Natural killer cell (primary cell): ENCODE measurements around the gene PITPNC1. TPM values are rescaled to one million over a fixed set of nuclear protein-coding genes. Genes with fewer than 3 reads are reported as not detected.
A peak's percentile ranks its signal among the peaks of the same experiment; 100 is the strongest.
"Not testable (repeated sequence)": the region's sequence is repeated elsewhere in the genome, so short reads cannot be mapped to it uniquely, and the experiment has no call there.

ENCODE experiments used
- ATAC-seq, 3 donors: fragments of 150-1000 bp in 2 of 3; fragments of 200-7000 bp in 1 of 3; cut with Tn5 transposase; 1 replicate in 1 of 3; 2 replicates in 2 of 3; pipeline ENCODE4 v1.10.0; 2021; ENCODE audit warnings: mild to moderate bottlenecking in 2 of 3, moderate library complexity in 2 of 3
- DNase-seq, 2 donors: peaks; one replicate each; pipeline versions ENCODE4 v3.0.0 to v3.0.0-alpha.2; 2013 to 2021; ENCODE audit warnings: mixed read lengths in 1 of 2
- H3K27ac ChIP-seq: one replicate; pipeline ENCODE4 v1.5.1; 2013; ENCODE audit warnings: mild to moderate bottlenecking, low read length
- H3K27me3 ChIP-seq: one replicate; pipeline ENCODE4 v1.6.1; 2013; ENCODE audit warnings: low read length; ENCODE audit not compliant: control insufficient read depth, insufficient read depth
- H3K36me3 ChIP-seq: one replicate; pipeline ENCODE4 v1.6.1; 2013; ENCODE audit warnings: low read length; ENCODE audit not compliant: control insufficient read depth, insufficient read depth
- H3K4me1 ChIP-seq: one replicate; pipeline ENCODE4 v1.6.1; 2013; ENCODE audit warnings: low read length; ENCODE audit not compliant: control insufficient read depth, insufficient read depth
- H3K4me3 ChIP-seq: one replicate; pipeline ENCODE4 v1.5.1; 2013; ENCODE audit warnings: low read length
- H3K9me3 ChIP-seq: one replicate; pipeline ENCODE4 v1.6.1; 2013; ENCODE audit warnings: low read length; ENCODE audit not compliant: control insufficient read depth, insufficient read depth
- H3K27ac Mint-ChIP-seq, 2 donors: one replicate each; pipeline ENCODE4 v1.8.0; 2022; ENCODE audit warnings: mild to moderate bottlenecking in 2 of 2, mixed read lengths in 2 of 2, moderate library complexity in 1 of 2
- H3K27me3 Mint-ChIP-seq, 2 donors: one replicate each; pipeline ENCODE4 v1.8.0; 2022; ENCODE audit warnings: low read depth in 2 of 2, mixed read lengths in 2 of 2
- H3K36me3 Mint-ChIP-seq: one replicate; pipeline ENCODE4 v1.8.0; 2022; ENCODE audit warnings: mixed read lengths
- H3K4me1 Mint-ChIP-seq, 2 donors: one replicate each; pipeline ENCODE4 v1.8.0; 2022; ENCODE audit warnings: mixed read lengths in 2 of 2
- H3K4me3 Mint-ChIP-seq: one replicate; pipeline ENCODE4 v1.8.0; 2022; ENCODE audit warnings: mild to moderate bottlenecking, moderate library complexity, mixed read lengths
- H3K9me3 Mint-ChIP-seq, 2 donors: one replicate each; pipeline ENCODE4 v1.8.0; 2022; ENCODE audit warnings: mixed read lengths in 2 of 2
- CTCF ChIP-seq: fragments of 200-600 bp; IDR thresholded peaks from one replicate; pipeline ENCODE4 v1.8.0; 2022; ENCODE audit warnings: antibody characterized with exemption
- WGBS: methylation state at CpG from one replicate; pipeline ENCODE4 v1.1.7; 2013; ENCODE audit warnings: missing lambda C conversion rate; ENCODE audit not compliant: insufficient coverage; 5-methylcytosine and 5-hydroxymethylcytosine counted together
- intact Hi-C: fragments of 100-400 bp; cut with micrococcal nuclease; formaldehyde crosslinking; loops from one replicate; pipeline ENCODE4 v1.14.2; 2022
- total RNA-seq, 4 donors: library from RNA; stranded (reverse); fragments of 120-200 nt in 1 of 4; gene quantifications; one replicate each; pipeline versions ENCODE4 v1.2.3 to v1.2.4, GENCODE V29; 2013 to 2022

Gene PITPNC1
- total RNA-seq, 3 donors from 2014 or later (not counting 1 experiment from before 2014, with no cell fraction given): 150 to 185 (median 169) TPM

- H3K27me3 ChIP-seq: no peaks in the 10 kb centered on the region
- no peak overlapping the region for H3K27ac Mint-ChIP-seq
- DNase-seq: no peak
- H3K27ac ChIP-seq: no peak overlapping the region
- H3K9me3 Mint-ChIP-seq: no peaks in the 10 kb centered on the region
- intact Hi-C loops: no loop called here
- no peak overlapping the region for H3K4me3 ChIP-seq
- H3K4me1 ChIP-seq: no peaks in the 10 kb centered on the region
- no peak for TF ChIP-seq CTCF
- H3K4me1 Mint-ChIP-seq: peaks cover 0 to 5% of the 10 kb centered on the region in 2 donors
- no peaks in the 10 kb centered on the region for H3K27me3 Mint-ChIP-seq
- H3K4me3 Mint-ChIP-seq: no peak overlapping the region
- ATAC-seq: no peak
- H3K9me3 ChIP-seq: no peaks in the 10 kb centered on the region
- H3K36me3 ChIP-seq: peaks cover 8% of the 10 kb centered on the region
- H3K36me3 Mint-ChIP-seq: peaks cover 9% of the 10 kb centered on the region
- 98% methylated on average over 5 of the region's 5 CpGs for WGBS
Measured at GRCh38 chr17:67335245-67335835, 41.7 kb upstream of the PITPNC1 start.

GRCh38 chr17:67336859-67337258 lies 40.2 kb upstream of the PITPNC1 start:
- H3K9me3 ChIP-seq: no peaks in the 10 kb centered on the region
- Mint-ChIP-seq H3K36me3 (peaks cover 21% of the 10 kb centered on the region), H3K27ac (peak overlapping the region; percentile 67 to 69), H3K4me1 (no peaks in the 10 kb centered on the region), H3K4me3 (no peak overlapping the region), H3K27me3 (no peaks in the 10 kb centered on the region), H3K9me3 (no peaks in the 10 kb centered on the region)
- TF ChIP-seq CTCF: no peak
- H3K27me3 ChIP-seq: no peaks in the 10 kb centered on the region
- intact Hi-C loops: no loop called here
- no peak for DNase-seq
- WGBS: 88% methylated on average over 12 of the region's 12 CpGs
- no peak for ATAC-seq
- no peak overlapping the region for H3K27ac ChIP-seq
- H3K36me3 ChIP-seq: peaks cover 22% of the 10 kb centered on the region
- H3K4me1 ChIP-seq: no peaks in the 10 kb centered on the region
- H3K4me3 ChIP-seq: no peak overlapping the region

GRCh38 chr17:67338353-67338752 lies 38.7 kb upstream of the PITPNC1 start:
- H3K27ac ChIP-seq, H3K27me3 Mint-ChIP-seq, H3K4me3 ChIP-seq, H3K9me3 Mint-ChIP-seq, H3K4me1 Mint-ChIP-seq, H3K9me3 ChIP-seq, H3K4me1 ChIP-seq, DNase-seq, H3K27me3 ChIP-seq, intact Hi-C loops, ATAC-seq, H3K4me3 Mint-ChIP-seq: not testable (repeated sequence)
- Mint-ChIP-seq H3K36me3 (peaks cover 25% of the 10 kb centered on the region), H3K27ac (peak overlapping the region in 1 of 2 donors; percentile 18)
- WGBS: 97% methylated on average over 3 of the region's 7 CpGs
- H3K36me3 ChIP-seq: peaks cover 37% of the 10 kb centered on the region

- peak overlapping the region in 1 of 2 donors; percentile 0 for H3K27ac Mint-ChIP-seq
- DNase-seq (no peak), ATAC-seq (no peak)
- Histone ChIP-seq H3K27ac (no peak overlapping the region), H3K27me3 (no peaks in the 10 kb centered on the region), H3K4me1 (no peaks in the 10 kb centered on the region), H3K4me3 (no peak overlapping the region), H3K36me3 (peaks cover 78% of the 10 kb centered on the region), H3K9me3 (no peaks in the 10 kb centered on the region)
- no peaks in the 10 kb centered on the region for H3K9me3 Mint-ChIP-seq
- WGBS: 98% methylated on average over 5 of the region's 5 CpGs
- no peak overlapping the region for H3K4me3 Mint-ChIP-seq
- no peak for TF ChIP-seq CTCF
- H3K27me3 Mint-ChIP-seq: no peaks in the 10 kb centered on the region
- intact Hi-C loops: no loop called here
- H3K4me1 Mint-ChIP-seq: no peaks in the 10 kb centered on the region
- H3K36me3 Mint-ChIP-seq: peaks cover 50% of the 10 kb centered on the region
Measured at GRCh38 chr17:67343237-67343636, 33.8 kb upstream of the PITPNC1 start.
